ENCODE results near the gene TSPYL2.

Gene TSPYL2

GRCh38 chrX:53089925-53090324, 7.8 kb downstream of the TSPYL2 start:
- Histone ChIP-seq H3K4me2 (ENCODE audit: low read length) (no peak overlapping the region), H3F3A (ENCODE audit: control insufficient read depth, insufficient read depth) (peaks cover 3% of the 10 kb centered on the region; the same call in 1 of the 2 replicates), H3K79me2 (ENCODE audit: control insufficient read depth, low read length) (peaks cover 6% of the 10 kb centered on the region), H3K27me3 (ENCODE audit: control insufficient read depth, low read length) (no peaks in the 10 kb centered on the region), H3K27ac (ENCODE audit: low read depth, low read length) (no peak overlapping the region), H4K20me1 (ENCODE audit: control insufficient read depth, insufficient read depth, low read depth, low read length) (no peaks in the 10 kb centered on the region), H3K4me3 (ENCODE audit: low read length) (no peak overlapping the region), H3K4me1 (ENCODE audit: control insufficient read depth, low read length) (peaks cover 22% of the 10 kb centered on the region), H3K9me2 (replicated peaks; ENCODE audit: control insufficient read depth, low read length) (no peaks in the 10 kb centered on the region), H3K9me3 (ENCODE audit: control insufficient read depth, insufficient read depth, low read length) (no peaks in the 10 kb centered on the region), H3K36me3 (ENCODE audit: control insufficient read depth, low read length) (peaks cover 30% of the 10 kb centered on the region)
- no peak for TF ChIP-seq EZH2phosphoT487 (IDR thresholded peaks at IDR 0.05; ENCODE audit: borderline replicate concordance, low read length)
- TF ChIP-seq CTCF (IDR thresholded peaks at IDR 0.05; ENCODE audit: low read depth, low read length, poor library complexity, severe bottlenecking): no peak

GRCh38 chrX:53091354-53091753, 9.2 kb downstream of the TSPYL2 start:
- Histone ChIP-seq H3K27me3 (ENCODE audit: control insufficient read depth, low read length) (no peaks in the 10 kb centered on the region), H3K9me2 (replicated peaks; ENCODE audit: control insufficient read depth, low read length) (no peaks in the 10 kb centered on the region), H3K79me2 (ENCODE audit: control insufficient read depth, low read length) (peaks cover 16% of the 10 kb centered on the region), H3K27ac (ENCODE audit: low read depth, low read length) (no peak overlapping the region), H3K4me1 (ENCODE audit: control insufficient read depth, low read length) (peaks cover 26% of the 10 kb centered on the region), H3K9me3 (ENCODE audit: control insufficient read depth, insufficient read depth, low read length) (no peaks in the 10 kb centered on the region), H3K4me3 (ENCODE audit: low read length) (no peak overlapping the region), H3K36me3 (ENCODE audit: control insufficient read depth, low read length) (peaks cover 16% of the 10 kb centered on the region), H4K20me1 (ENCODE audit: control insufficient read depth, insufficient read depth, low read depth, low read length) (no peaks in the 10 kb centered on the region), H3F3A (ENCODE audit: control insufficient read depth, insufficient read depth) (peaks cover 3% of the 10 kb centered on the region; the same call in 1 of the 2 replicates), H3K4me2 (ENCODE audit: low read length) (no peak overlapping the region)
- TF ChIP-seq CTCF (IDR thresholded peaks at IDR 0.05; ENCODE audit: low read depth, low read length, poor library complexity, severe bottlenecking) (no peak), EZH2phosphoT487 (IDR thresholded peaks at IDR 0.05; ENCODE audit: borderline replicate concordance, low read length) (no peak)

- Histone ChIP-seq H3K4me2 (ENCODE audit: low read length) (peak overlapping the region; percentile 94), H3K9me2 (replicated peaks; ENCODE audit: control insufficient read depth, low read length) (no peaks in the 10 kb centered on the region), H3K27ac (ENCODE audit: low read depth, low read length) (peak overlapping the region; percentile 68), H3F3A (ENCODE audit: control insufficient read depth, insufficient read depth) (peaks cover 3% of the 10 kb centered on the region; the same call in 1 of the 2 replicates), H3K27me3 (ENCODE audit: control insufficient read depth, low read length) (no peaks in the 10 kb centered on the region), H3K36me3 (ENCODE audit: control insufficient read depth, low read length) (peaks cover 2% of the 10 kb centered on the region), H3K79me2 (ENCODE audit: control insufficient read depth, low read length) (peaks cover 16% of the 10 kb centered on the region), H3K4me1 (ENCODE audit: control insufficient read depth, low read length) (peaks cover 25% of the 10 kb centered on the region), H4K20me1 (ENCODE audit: control insufficient read depth, insufficient read depth, low read depth, low read length) (no peaks in the 10 kb centered on the region), H3K4me3 (ENCODE audit: low read length) (peak overlapping the region; percentile 89), H3K9me3 (ENCODE audit: control insufficient read depth, insufficient read depth, low read length) (no peaks in the 10 kb centered on the region)
- TF ChIP-seq EZH2phosphoT487 (IDR thresholded peaks at IDR 0.05; ENCODE audit: borderline replicate concordance, low read length): no peak
- TF ChIP-seq CTCF (IDR thresholded peaks at IDR 0.05; ENCODE audit: low read depth, low read length, poor library complexity, severe bottlenecking): peak; percentile 48
Observed at GRCh38 chrX:53093177-53093655, 11.0 kb downstream of the TSPYL2 start.
